Activated CD4-positive, alpha-beta T cell treated with anti-CD3 and anti-CD28 coated beads, Interleukin-2, Interleukin-4, amounts not matched to agents 100 ng/mL and 50 ng/mL, durations not matched to agents 16 hours and 8 hours (primary cell): ENCODE results near the gene BCL6B.
"Not testable (repeated sequence)": the region's sequence is repeated elsewhere in the genome, so short reads cannot be mapped to it uniquely, and the experiment has no call there.

ENCODE experiments used
- DNase-seq: peaks from one replicate; pipeline ENCODE4 v3.0.0-alpha.2; 2020; ENCODE audit warnings: low spot score

Gene BCL6B

GRCh38 chr17:7022781-7023571 is at the start of gene BCL6B:
BCL6B (plus strand) TSS chr17:7023050; CDS start chr17:7023672, 622 bp downstream.
- no peak for DNase-seq

GRCh38 chr17:6979440-6979839 is 43.4 kb upstream of the BCL6B start:
- DNase-seq: not testable (repeated sequence)

- DNase-seq: no peak
Measured at GRCh38 chr17:6981426-6981825, 41.4 kb upstream of the BCL6B start.

- DNase-seq: no peak
Measured at GRCh38 chr17:6985266-6985665, 37.6 kb upstream of the BCL6B start.

GRCh38 chr17:6986676-6987075 is 36.2 kb upstream of the BCL6B start:
- no peak for DNase-seq

- DNase-seq: no peak
Measured at GRCh38 chr17:6989779-6990178, 33.1 kb upstream of the BCL6B start.

GRCh38 chr17:6993613-6994056 is 29.2 kb upstream of the BCL6B start:
- DNase-seq: not testable (repeated sequence)

GRCh38 chr17:6994118-6994598 is 28.7 kb upstream of the BCL6B start:
- DNase-seq: no peak

- no peak for DNase-seq
Measured at GRCh38 chr17:6994666-6995256, 28.1 kb upstream of the BCL6B start.

GRCh38 chr17:6995500-6996255 is 27.2 kb upstream of the BCL6B start, which contains the start of gene ALOX12:
ALOX12 (plus strand) TSS chr17:6996049; CDS start chr17:6996118, 69 bp downstream.
- DNase-seq: no peak

GRCh38 chr17:6996256-6997011 is 26.4 kb upstream of the BCL6B start:
- no peak for DNase-seq

- no peak for DNase-seq
Measured at GRCh38 chr17:6997171-6997570, 25.7 kb upstream of the BCL6B start.

- no peak for DNase-seq
Measured at GRCh38 chr17:6998855-6999508, 23.9 kb upstream of the BCL6B start.

GRCh38 chr17:7001318-7001961 is 21.4 kb upstream of the BCL6B start:
- DNase-seq: peak; percentile 36

GRCh38 chr17:7002288-7003047 is 20.4 kb upstream of the BCL6B start:
- DNase-seq: no peak

GRCh38 chr17:7003745-7004144 is 19.1 kb upstream of the BCL6B start:
- DNase-seq: no peak

- DNase-seq: peak; percentile 83
Measured at GRCh38 chr17:7004398-7005253, 18.2 kb upstream of the BCL6B start.

- no peak for DNase-seq
Measured at GRCh38 chr17:7005716-7006115, 17.1 kb upstream of the BCL6B start.

- DNase-seq: no peak
Measured at GRCh38 chr17:7007143-7007542, 15.7 kb upstream of the BCL6B start.
